Endothelial cell of hepatic sinusoid (primary cell): ENCODE measurements around the gene IFT122.

ENCODE experiments used
- in situ Hi-C: cut with HindIII; loops from 2 replicates; pipeline ENCODE4 v1.10.0; 2017; ENCODE audit warnings: low sequenced_read_pairs

IFT122 gene

DNA sequence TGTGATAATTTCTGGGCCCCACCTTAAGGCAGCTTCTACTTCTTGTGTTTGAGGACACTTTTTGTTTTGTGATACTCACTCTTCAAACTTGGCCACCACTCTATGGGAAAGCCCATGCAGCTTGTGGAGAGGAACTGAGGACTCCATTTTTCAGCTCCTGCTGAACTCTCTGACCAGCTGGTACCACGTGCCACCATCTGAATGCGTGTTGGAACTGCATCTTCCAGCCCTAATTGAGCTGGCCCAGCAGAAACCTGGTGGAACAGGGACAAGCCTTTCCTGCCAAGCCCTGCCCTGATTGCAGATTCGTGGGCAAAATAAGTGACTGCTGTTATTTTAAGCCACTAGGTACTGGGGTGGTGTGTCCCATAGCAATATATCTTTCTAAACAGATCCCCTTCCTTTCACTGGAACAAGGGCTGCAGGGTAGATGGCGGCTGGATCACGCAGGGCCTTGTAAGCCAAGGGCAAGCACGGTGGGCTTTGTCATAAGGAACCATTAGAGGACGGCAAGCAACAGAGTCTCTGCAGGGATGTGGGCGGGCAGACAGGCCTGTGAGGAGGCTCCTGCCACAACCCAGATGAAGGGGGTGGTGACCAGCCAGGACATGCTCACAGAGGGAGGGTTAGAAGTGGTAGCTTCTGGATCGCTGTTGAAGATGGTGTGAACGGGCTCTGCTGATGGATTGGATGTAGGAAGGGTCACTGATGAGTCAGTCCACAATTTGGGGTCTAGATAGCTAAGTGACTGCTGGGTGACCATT is 112.4 kb downstream of the IFT122 start:
- in situ Hi-C loops = no loop called here

DNA sequence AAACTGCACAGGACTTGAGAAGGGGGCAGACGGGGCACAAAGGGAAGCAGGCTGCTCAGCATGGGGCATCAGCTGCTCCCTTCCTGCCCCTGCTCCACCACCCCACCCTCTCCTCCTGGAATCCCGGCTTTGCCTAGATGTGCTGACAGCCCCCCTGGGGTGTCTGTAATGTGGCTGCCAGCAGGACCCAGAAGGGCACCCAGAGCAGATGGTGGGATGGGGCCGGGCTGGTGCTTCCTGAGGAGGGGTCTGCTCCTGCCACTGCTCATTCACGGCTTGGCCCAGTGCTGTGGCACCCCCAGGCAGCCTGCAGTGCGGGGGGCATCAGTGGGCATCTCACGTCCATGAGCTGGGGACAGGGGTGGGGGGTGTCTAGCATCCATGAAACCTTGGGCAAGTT is 113.1 kb downstream of the IFT122 start:
- in situ Hi-C loops = no loop called here

GRCh38 chr3:129553719-129554118 is 113.7 kb downstream of the IFT122 start:
- in situ Hi-C loops = no loop called here

- in situ Hi-C loops = no loop called here
Measured at GRCh38 chr3:129554356-129555152, 114.5 kb downstream of the IFT122 start.

- in situ Hi-C loops = no loop called here
Measured at GRCh38 chr3:129555153-129555550, 115.1 kb downstream of the IFT122 start.

DNA sequence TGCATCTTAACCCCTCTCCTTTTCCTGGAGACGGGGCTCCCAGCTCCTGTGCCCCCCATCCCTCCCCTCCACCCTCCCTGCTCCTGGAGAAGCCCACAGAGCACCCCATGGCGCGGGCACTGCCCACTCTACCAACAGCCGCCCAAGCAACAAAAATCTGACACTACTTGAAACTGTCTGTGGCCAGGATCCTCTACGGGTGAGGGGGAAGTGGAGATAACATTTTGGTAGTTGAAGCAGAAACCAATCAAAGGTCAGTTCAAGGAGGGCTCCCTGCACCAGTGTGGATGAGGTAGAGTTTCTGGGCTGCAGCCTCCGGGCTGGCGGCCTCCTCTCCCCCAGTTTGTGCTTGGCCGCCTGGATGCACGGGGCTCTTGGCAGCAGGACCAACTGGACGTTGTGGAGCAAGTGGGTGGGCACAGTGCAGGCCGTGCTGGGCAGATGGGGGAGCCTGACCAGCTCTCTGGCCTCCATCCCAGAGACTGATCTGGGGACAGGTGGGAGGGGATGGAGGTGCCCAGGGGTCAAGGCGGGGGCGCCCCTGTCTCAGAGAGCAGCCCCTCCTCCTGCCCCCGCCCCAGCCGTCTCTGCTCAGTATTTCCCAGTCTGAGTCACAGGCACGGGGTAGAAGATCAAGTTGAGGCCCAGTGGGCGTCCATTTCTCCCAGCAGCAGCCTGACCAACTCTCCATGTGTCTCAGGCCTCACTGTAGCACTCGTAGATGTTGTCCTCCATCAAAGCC is 115.8 kb downstream of the IFT122 start:
- in situ Hi-C loops = no loop called here

DNA sequence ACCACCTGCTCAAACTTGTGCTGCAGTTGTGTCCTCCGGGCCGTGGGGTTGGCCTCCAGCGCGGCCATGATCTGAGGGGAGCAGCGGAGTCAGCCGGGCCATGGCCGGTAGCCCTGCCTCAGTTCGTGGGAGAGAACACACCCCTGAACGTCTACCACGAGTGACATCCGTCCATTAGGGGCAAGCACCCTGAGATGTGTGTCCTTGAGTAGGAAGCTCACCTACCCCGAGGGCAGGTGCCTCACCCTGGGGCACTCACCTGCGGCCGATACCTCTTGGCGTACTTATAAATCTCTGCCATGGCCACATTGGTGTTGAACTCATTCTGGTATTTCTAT is 116.3 kb downstream of the IFT122 start:
- in situ Hi-C loops = no loop called here

DNA sequence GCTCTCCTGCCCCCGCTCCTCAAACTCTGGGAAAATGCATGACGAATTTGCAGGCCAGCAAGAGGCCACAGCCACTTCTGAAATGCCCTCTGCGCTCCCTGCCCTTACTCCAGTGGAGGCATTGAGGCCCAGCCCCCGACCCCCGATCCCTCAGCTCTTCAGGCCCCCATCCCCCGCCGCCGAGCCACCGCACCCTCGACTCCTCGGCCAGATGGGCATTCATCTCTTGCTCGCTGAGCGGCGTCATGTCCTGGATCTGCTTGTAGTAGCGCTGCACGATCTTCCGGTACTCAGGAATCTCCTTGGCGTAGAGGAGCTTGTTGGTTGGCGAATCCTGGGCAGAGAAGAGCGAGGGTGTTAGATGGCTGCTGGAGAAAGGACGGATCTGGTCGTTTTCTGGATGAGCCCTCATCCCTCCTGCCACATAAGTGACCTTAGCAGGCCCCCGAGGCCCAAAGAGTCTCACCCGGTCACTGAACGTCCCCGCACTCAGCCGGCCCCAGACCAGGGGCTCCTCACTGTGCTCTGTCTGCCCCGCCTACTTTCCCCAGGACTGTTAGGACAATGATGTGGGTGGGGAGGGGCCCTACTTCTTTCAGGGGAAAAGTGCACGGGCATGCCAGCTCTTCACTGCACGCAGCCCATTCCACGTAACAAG is 117.0 kb downstream of the IFT122 start:
- in situ Hi-C loops = no loop called here

DNA sequence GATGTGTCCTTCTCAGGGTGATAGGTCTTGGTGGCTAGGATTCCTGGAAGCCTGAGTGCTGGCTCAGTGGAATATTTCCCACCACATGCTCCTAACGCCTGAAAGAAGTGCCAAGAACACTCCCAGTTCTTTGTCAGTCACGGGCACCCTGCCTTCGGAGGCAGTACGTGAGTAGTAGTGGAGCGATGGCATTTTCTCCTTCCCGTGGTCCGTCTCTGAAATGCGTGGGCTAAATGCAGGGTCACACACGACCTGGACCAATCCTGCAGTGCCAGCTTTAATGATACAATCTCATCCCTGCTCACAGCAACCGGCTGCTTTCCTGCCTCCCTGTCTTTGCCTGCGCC is 117.5 kb downstream of the IFT122 start:
- in situ Hi-C loops = no loop called here

DNA sequence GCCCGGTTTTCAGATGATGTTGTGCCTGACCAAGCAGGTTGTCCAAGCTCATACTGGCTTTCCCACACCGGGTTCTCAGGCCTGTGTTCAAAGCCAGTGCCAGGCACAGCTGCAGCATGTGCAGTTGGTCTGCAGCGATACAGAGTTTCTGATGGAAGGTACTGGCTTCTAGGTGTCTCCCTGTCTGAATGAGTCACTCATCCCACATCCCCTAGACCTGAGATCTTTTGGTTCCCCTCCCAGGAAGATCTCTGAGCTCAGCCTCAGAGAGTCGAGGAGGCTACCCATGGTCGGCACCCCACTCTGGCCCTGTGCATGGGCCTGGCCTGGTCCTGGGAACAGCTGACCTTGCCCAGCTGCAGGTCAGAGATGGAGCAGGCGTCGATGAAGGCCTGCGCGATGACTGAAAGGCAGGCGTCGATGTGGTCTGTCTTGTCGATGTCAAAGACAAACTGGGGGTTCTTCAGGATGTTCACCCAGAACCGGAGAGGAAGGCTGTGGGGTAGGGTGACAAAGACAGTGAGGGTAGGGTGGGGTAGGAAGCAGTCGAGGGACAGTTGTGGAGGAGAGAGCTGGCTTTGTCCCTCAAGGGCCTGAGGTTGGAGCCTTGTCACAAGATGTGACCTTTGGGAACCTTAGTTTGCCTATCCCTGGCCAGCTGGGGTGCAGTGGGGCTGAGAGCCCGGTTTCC is 118.2 kb downstream of the IFT122 start:
- in situ Hi-C loops = no loop called here

- in situ Hi-C loops = no loop called here
Measured at GRCh38 chr3:129558772-129559564, 118.9 kb downstream of the IFT122 start.

DNA sequence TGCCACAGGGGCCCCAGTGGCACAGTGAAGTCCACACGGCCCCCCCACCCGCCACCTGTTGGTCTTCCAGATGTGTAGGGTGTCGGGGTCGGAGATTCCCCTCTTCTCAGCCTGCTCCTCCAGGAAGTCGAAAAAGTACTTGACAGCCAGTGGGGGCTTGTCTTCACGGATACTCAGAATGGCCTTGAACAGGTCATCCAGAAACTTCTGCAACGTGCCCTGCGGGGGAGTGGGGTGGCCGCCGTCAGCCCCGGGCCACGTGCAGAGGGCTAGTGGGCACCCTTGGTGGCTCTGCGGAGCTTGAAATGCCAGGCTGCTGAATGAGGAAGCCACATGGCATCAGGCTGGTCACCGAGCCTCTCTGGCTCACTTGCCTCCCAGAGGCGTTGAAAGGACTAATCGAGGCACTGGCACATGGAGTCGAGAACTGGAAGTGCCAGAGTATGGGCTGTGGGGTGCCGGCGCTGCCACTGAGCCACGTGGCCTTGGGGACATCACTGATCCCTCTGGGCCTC is 119.6 kb downstream of the IFT122 start:
- in situ Hi-C loops = no loop called here

DNA sequence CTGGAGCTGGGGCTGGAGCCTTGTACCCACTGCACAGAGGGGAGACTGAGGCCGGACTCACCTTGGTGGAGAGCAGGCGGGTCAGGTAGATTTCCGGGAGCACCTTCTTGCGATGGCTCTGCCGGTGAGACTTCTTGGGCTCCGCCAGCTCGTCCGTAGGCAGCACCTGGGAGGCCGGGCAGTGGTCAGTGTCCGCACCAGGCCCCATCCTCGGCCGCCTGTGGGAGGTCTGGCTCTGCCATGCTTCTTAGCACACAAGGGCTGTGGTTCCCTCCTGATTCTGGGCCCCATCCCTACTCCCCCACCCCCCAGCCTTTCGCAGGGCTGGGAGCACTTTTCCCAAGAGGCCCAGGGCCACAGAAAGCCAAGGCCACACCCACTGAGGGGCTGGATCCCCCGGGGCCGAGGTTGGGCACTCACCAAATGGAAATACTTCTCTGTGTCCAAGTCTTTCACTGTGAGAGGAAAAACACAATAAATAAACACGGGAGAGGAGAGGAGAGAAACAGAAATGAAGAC is 120.3 kb downstream of the IFT122 start:
- in situ Hi-C loops = no loop called here

DNA sequence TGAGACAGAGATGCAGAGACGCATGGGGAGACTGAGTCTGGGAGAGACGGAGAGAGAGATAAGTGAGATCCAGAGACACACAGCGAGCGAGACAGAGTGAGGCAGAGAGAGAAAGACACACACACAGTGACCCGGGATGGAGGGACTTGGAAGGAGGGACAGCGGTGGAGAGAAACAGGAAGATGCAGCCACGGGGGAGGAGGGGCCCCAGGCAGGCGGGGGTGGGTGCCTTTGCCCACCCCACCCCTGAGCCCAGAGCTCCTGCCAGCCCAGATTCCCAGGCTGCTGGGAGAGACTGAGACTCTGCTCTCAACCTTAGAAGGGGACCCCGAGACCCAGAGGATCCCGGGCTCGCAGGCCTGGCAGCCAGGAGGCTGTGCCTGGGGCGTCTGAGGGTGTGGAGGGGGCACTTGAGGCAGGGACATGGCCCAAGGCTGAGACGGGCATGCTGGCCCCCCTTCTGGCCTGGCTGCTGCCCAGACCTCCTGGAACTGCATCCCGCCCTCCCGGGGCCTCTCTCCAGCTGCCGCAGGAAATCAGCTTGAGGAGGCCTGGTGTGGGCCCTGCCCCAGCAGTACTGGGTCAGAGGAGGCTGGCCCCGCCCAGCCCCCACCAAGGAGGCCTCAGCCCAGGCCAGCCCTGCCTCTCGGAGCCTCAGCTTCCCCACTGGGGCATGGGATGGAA is 121.0 kb downstream of the IFT122 start:
- in situ Hi-C loops = no loop called here

DNA sequence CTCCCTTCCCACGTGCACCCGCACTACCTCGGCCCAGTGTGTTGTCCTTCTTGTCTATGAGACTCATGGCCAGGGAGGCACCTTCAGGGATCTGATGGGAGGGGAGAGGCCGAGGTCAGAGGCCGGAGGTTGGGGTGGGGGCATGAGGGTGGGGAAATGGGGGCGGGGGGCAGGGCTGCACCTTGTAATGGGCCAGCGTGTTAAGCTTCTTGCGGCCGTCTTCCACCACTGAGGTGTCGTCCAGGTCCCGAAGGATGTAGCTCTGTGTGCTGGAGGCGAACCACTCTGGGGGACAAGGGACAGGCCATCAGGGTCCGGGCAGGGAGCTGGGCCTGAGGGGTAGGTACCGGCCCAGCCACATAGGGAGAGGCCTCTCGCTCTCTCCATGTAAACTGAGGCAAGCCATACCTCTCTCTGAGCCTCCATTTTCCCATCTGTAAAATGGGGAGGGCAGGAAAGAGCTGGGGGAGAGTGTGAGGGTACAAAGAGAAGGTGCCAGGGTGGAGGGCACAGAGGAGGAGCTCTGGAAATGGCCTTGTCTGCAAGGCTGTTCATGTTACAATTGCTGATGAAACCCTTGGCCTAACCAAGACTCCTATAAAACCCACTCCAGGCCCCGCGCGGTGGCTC is 121.7 kb downstream of the IFT122 start:
- in situ Hi-C loops = no loop called here

DNA sequence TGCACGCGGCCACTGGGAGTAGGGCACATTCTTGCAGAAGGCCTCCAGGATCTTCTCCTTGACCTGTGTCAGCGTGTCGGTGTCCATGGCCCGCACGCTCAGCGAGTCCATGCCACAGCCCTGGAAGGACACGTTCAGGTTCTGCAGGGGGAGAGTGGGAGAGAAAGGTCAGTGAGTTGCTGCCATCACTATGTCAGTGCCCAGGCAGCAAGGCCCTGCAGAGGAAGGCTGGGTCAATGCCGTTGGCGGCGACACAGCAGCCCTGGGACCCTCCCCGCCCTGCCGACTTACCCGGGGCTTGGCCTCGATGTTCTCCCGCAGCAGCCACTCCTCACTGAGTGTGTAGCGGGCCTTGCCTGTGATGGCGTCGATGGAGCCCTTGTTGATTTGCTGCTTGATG is 122.8 kb downstream of the IFT122 start:
- in situ Hi-C loops = no loop called here

GRCh38 chr3:129563332-129563731 is 123.3 kb downstream of the IFT122 start:
- in situ Hi-C loops = no loop called here

- in situ Hi-C loops = no loop called here
Measured at GRCh38 chr3:129563850-129564535, 124.0 kb downstream of the IFT122 start.
